ENCODE measurements around the gene CXorf66.

DNA sequence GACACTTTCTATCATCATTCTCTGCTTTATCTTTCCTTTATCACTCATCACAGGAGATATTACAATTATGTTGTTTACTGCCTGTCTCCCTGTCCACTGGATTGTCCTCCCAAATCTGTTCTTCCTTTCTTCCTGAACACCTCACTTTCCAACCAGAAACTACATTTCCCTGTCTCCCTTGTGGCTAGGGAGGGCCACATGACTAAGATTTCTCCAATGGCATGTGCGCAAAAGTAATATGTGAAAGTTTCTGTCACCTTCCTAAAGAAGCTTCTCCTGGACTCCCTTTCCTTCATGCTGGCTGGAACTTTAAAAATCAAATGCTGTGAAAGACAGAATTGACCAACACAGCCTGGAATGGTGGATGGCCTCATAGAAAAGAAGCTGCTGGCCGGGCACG is 58.2 kb downstream of the CXorf66 start:
- TF ChIP-seq, protein P1, sequence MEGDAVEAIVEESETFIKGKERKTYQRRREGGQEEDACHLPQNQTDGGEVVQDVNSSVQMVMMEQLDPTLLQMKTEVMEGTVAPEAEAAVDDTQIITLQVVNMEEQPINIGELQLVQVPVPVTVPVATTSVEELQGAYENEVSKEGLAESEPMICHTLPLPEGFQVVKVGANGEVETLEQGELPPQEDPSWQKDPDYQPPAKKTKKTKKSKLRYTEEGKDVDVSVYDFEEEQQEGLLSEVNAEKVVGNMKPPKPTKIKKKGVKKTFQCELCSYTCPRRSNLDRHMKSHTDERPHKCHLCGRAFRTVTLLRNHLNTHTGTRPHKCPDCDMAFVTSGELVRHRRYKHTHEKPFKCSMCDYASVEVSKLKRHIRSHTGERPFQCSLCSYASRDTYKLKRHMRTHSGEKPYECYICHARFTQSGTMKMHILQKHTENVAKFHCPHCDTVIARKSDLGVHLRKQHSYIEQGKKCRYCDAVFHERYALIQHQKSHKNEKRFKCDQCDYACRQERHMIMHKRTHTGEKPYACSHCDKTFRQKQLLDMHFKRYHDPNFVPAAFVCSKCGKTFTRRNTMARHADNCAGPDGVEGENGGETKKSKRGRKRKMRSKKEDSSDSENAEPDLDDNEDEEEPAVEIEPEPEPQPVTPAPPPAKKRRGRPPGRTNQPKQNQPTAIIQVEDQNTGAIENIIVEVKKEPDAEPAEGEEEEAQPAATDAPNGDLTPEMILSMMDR (IDR thresholded peaks at IDR 0.05) = no peak
- TF ChIP-seq POLR2A (IDR thresholded peaks at IDR 0.05) (no peak), EP300 (IDR thresholded peaks at IDR 0.05) (no peak)
